ENCODE data around the gene TMPRSS6.

- TF ChIP-seq EZH2 (IDR thresholded peaks at IDR 0.05; ENCODE audit: low read depth) (no peak), CTCF (conservative IDR thresholded peaks at IDR 0.05) (no peak)
Observed at GRCh38 chr22:37117092-37117491, 7.6 kb upstream of the TMPRSS6 start.
